K562 (cell line): ENCODE measurements around the gene HOXB6. TPM values are rescaled to one million over a fixed set of nuclear protein-coding genes. Genes with fewer than 3 reads are reported as not detected.

Source experiments
- BACH1 ChIP-seq: fragments of 200-800 bp; sonication (Bioruptor generic); IDR thresholded peaks from 2 replicates; pipeline ENCODE4 v1.6.1; 2016; ENCODE audit warnings: missing genetic modification characterization, missing compliant biosample characterization
- CSDE1 ChIP-seq, 2 experiments: fragments of 450-650 bp; IDR thresholded peaks; 2 replicates each; pipeline ENCODE4 v1.6.1; 2016; ENCODE audit warnings: mild to moderate bottlenecking in 1 of 2
- DIDO1 ChIP-seq: fragments of 450-650 bp; IDR thresholded peaks from 2 replicates; pipeline ENCODE4 v1.6.1; 2016; ENCODE audit warnings: low read depth, missing biosample characterization, missing genetic modification characterization
- FOXA1 ChIP-seq: fragments of 450-650 bp; IDR thresholded peaks from 2 replicates; pipeline ENCODE4 v1.6.1; 2016; ENCODE audit warnings: mild to moderate bottlenecking, borderline replicate concordance
- HDAC2 ChIP-seq: fragments of 450-650 bp; IDR thresholded peaks from 2 replicates; pipeline ENCODE4 v1.6.1; 2016; ENCODE audit warnings: mild to moderate bottlenecking
- KAT7 ChIP-seq: sonication (generic); formaldehyde crosslinking; IDR thresholded peaks from 2 replicates; pipeline ENCODE4 v1.8.0; 2022; ENCODE audit warnings: missing genetic modification reagents, mild to moderate bottlenecking, borderline replicate concordance
- KHSRP ChIP-seq: fragments of 450-650 bp; IDR thresholded peaks from 2 replicates; pipeline ENCODE4 v1.6.1; 2017
- MECOM ChIP-seq: fragments of 250-450 bp; sonication (Bioruptor Pico); IDR thresholded peaks from 2 replicates; pipeline ENCODE4 v1.8.0; 2022; ENCODE audit warnings: inconsistent platforms
- NCOA1 ChIP-seq: fragments of 450-650 bp; IDR thresholded peaks from 2 replicates; pipeline ENCODE4 v1.6.1; 2016; ENCODE audit warnings: low read depth
- PHF20 ChIP-seq: fragments of 450-650 bp; IDR thresholded peaks from 2 replicates; pipeline ENCODE4 v1.6.1; 2018; ENCODE audit not compliant: partially characterized antibody
- TEAD4 ChIP-seq, 2 experiments: sonication (generic) in 1 of 2; formaldehyde crosslinking in 1 of 2; IDR thresholded peaks; 2 replicates each; pipeline versions ENCODE4 v1.6.1 to v1.8.0; 2012 to 2022; ENCODE audit warnings: borderline replicate concordance in 1 of 2, inconsistent platforms in 1 of 2, low read length in 1 of 2, mild to moderate bottlenecking in 1 of 2, missing genetic modification reagents in 1 of 2
- XRCC5 ChIP-seq: fragments of 200-400 bp; formaldehyde crosslinking; IDR thresholded peaks from 2 replicates; pipeline ENCODE4 v1.6.1; 2017; ENCODE audit warnings: low read depth, mild to moderate bottlenecking, low read length
- ZNF354B ChIP-seq: fragments of 250-450 bp; sonication (Bioruptor Pico); IDR thresholded peaks from 2 replicates; pipeline ENCODE4 v1.4.0; 2020
- ZNF384 ChIP-seq: IDR thresholded peaks from 2 replicates; pipeline ENCODE4 v1.6.1; 2012; ENCODE audit warnings: low read depth, low read length, improper control_type of control experiment
- ZNF766 ChIP-seq: fragments of 200-800 bp; sonication (Bioruptor generic); conservative IDR thresholded peaks from 2 replicates; pipeline ENCODE4 v1.6.1; 2016; ENCODE audit warnings: missing genetic modification characterization, missing compliant biosample characterization
- polyA plus RNA-seq, 8 experiments: library from polyadenylated mRNA; depleted of rRNA in 4 of 8; stranded (reverse) in 5 of 8; unstranded in 3 of 8; fragments of >200 nt; fragmentation: Nextera tagmentation in 2 of 8; fragmentation: Illumina TruSeq in 1 of 8; extraction: Ambion mirVana in 2 of 8; extraction: Trizol in 1 of 8; gene quantifications; 2 replicates each; pipeline versions ENCODE4 v1.2.1 to v1.2.3, GENCODE V29; 2011 to 2014; ENCODE audit warnings: inconsistent platforms in 1 of 8, missing spikeins in 1 of 8
- total RNA-seq, 7 experiments: library from RNA; depleted of rRNA in 6 of 7; stranded (reverse); fragments of >200 nt in 6 of 7; fragmentation: Illumina TruSeq in 2 of 7; extraction: Trizol in 2 of 7; gene quantifications; 2 replicates each; pipeline versions ENCODE4 v1.2.1 to v1.2.3, GENCODE V29; 2011 to 2021; ENCODE audit warnings: low replicate concordance in 1 of 7
- TF ChIP-seq, protein P1 (sequence below), 2 experiments: fragments of 450-650 bp in 1 of 2; IDR thresholded peaks; 2 replicates each; pipeline ENCODE4 v1.6.1; 2011 to 2017; ENCODE audit warnings: low read depth in 2 of 2, antibody characterized with exemption in 1 of 2, borderline replicate concordance in 1 of 2, low read length in 1 of 2, mild to moderate bottlenecking in 1 of 2, mixed read lengths in 1 of 2; ENCODE audit not compliant: control insufficient read depth in 1 of 2
- TF ChIP-seq, protein P2 (sequence below): fragments of 250-450 bp; sonication (Bioruptor Pico); IDR thresholded peaks from 2 replicates; pipeline ENCODE4 v1.5.0; 2020; ENCODE audit warnings: mild to moderate bottlenecking
- TF ChIP-seq, protein P3 (sequence below), 3 experiments: fragments of 200-800 bp in 1 of 3; fragments of 250-450 bp in 1 of 3; fragments of 450-650 bp in 1 of 3; sonication (Bioruptor Pico) in 1 of 3; sonication (Bioruptor generic) in 1 of 3; formaldehyde crosslinking in 1 of 3; IDR thresholded peaks; 2 replicates each; pipeline versions ENCODE4 v1.6.1 to v1.8.0; 2016 to 2022; ENCODE audit warnings: mild to moderate bottlenecking in 2 of 3, missing genetic modification characterization in 2 of 3, missing compliant biosample characterization in 1 of 3, moderate library complexity in 1 of 3
- TF ChIP-seq, protein P4 (sequence below): sonication (generic); formaldehyde crosslinking; IDR thresholded peaks from 2 replicates; pipeline ENCODE4 v1.9.0; 2022; ENCODE audit warnings: mild to moderate bottlenecking, missing genetic modification reagents

Gene HOXB6
- total and polyA plus RNA-seq, 9 of the 15 experiments (the other 6 are each of a cell fraction or from before 2014, with no cell fraction given) = 1.2 to 14.8 (median 4.9) TPM

DNA sequence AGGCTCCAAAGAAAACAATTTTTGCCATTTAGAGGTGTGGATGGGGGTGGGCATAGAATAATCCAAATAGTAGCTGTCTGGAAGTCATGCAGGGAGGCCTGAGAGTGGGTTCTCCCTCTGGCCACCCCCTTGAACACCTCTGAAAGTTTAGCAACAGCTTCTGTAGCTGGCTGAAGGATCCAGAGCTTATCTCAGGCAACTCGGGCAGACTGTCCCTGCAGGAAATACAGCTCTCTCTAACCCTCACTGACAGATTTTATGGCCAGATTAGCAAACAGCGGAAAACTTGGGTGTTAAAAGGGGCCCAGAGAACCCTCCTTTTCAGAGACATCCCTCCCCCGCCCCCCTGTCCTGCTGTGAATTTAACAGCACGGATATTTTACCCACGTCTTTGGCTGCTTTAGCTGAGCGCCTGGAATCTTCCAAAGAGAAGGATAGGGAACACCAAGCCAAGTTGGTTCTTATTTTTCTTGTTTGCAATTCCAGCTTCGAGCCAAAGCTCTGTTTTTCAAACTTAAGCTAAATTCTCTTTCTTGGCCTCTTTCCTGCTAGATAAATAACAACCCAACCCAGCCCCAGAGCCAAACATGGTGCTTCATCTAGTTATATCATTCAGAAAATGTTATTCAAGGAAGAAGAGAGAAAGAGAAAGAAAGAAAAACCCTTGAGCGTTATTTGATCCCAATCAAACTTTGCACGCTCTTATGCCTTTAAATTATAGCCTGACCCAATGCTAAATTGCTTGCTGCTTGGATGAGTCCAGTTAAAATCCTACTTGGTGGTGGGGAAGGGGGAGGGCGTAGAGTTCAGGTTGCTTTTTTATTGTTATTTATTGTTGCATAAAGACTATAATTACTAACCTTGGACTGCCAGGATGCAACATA, 57.6 kb downstream of the HOXB6 start (continued):
- TF ChIP-seq, protein P1, sequence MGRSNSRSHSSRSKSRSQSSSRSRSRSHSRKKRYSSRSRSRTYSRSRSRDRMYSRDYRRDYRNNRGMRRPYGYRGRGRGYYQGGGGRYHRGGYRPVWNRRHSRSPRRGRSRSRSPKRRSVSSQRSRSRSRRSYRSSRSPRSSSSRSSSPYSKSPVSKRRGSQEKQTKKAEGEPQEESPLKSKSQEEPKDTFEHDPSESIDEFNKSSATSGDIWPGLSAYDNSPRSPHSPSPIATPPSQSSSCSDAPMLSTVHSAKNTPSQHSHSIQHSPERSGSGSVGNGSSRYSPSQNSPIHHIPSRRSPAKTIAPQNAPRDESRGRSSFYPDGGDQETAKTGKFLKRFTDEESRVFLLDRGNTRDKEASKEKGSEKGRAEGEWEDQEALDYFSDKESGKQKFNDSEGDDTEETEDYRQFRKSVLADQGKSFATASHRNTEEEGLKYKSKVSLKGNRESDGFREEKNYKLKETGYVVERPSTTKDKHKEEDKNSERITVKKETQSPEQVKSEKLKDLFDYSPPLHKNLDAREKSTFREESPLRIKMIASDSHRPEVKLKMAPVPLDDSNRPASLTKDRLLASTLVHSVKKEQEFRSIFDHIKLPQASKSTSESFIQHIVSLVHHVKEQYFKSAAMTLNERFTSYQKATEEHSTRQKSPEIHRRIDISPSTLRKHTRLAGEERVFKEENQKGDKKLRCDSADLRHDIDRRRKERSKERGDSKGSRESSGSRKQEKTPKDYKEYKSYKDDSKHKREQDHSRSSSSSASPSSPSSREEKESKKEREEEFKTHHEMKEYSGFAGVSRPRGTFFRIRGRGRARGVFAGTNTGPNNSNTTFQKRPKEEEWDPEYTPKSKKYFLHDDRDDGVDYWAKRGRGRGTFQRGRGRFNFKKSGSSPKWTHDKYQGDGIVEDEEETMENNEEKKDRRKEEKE (IDR thresholded peaks at IDR 0.05; ENCODE audit: borderline replicate concordance in 1 of 2, control insufficient read depth in 1 of 2, low read depth in 2 of 2, low read length in 1 of 2) = no peak
- TF ChIP-seq HDAC2 (peak; percentile 49), MECOM (CRISPR knock-in tag) (no peak), KAT7 (no peak), XRCC5 (no peak), PHF20 (no peak), ZNF384 (no peak), TEAD4 (IDR thresholded peaks at IDR 0.05; ENCODE audit: low read length) (peak; percentile 85), TEAD4 (CRISPR knock-in tag; IDR thresholded peaks at IDR 0.05; ENCODE audit: borderline replicate concordance) (no peak), BACH1 (tag) (no peak), NCOA1 (no peak; the same call in 1 of the 2 replicates), DIDO1 (tag) (no peak), KHSRP (no peak), FOXA1 (no peak), ZNF766 (CRISPR knock-in tag) (no peak), CSDE1 (IDR thresholded peaks at IDR 0.05) (no peak), ZNF354B (CRISPR knock-in tag) (no peak)
- TF ChIP-seq, protein P2, sequence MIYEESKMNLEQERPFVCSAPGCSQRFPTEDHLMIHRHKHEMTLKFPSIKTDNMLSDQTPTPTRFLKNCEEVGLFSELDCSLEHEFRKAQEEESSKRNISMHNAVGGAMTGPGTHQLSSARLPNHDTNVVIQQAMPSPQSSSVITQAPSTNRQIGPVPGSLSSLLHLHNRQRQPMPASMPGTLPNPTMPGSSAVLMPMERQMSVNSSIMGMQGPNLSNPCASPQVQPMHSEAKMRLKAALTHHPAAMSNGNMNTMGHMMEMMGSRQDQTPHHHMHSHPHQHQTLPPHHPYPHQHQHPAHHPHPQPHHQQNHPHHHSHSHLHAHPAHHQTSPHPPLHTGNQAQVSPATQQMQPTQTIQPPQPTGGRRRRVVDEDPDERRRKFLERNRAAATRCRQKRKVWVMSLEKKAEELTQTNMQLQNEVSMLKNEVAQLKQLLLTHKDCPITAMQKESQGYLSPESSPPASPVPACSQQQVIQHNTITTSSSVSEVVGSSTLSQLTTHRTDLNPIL (CRISPR knock-in tag) = no peak
- TF ChIP-seq, protein P3, sequence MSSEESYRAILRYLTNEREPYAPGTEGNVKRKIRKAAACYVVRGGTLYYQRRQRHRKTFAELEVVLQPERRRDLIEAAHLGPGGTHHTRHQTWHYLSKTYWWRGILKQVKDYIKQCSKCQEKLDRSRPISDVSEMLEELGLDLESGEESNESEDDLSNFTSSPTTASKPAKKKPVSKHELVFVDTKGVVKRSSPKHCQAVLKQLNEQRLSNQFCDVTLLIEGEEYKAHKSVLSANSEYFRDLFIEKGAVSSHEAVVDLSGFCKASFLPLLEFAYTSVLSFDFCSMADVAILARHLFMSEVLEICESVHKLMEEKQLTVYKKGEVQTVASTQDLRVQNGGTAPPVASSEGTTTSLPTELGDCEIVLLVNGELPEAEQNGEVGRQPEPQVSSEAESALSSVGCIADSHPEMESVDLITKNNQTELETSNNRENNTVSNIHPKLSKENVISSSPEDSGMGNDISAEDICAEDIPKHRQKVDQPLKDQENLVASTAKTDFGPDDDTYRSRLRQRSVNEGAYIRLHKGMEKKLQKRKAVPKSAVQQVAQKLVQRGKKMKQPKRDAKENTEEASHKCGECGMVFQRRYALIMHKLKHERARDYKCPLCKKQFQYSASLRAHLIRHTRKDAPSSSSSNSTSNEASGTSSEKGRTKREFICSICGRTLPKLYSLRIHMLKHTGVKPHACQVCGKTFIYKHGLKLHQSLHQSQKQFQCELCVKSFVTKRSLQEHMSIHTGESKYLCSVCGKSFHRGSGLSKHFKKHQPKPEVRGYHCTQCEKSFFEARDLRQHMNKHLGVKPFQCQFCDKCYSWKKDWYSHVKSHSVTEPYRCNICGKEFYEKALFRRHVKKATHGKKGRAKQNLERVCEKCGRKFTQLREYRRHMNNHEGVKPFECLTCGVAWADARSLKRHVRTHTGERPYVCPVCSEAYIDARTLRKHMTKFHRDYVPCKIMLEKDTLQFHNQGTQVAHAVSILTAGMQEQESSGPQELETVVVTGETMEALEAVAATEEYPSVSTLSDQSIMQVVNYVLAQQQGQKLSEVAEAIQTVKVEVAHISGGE (CRISPR knock-in tag; IDR thresholded peaks at IDR 0.05) = no peak
- TF ChIP-seq, protein P4, sequence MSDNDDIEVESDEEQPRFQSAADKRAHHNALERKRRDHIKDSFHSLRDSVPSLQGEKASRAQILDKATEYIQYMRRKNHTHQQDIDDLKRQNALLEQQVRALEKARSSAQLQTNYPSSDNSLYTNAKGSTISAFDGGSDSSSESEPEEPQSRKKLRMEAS (CRISPR knock-in tag) = no peak
